ENCODE data around the gene SHC3.

DNA sequence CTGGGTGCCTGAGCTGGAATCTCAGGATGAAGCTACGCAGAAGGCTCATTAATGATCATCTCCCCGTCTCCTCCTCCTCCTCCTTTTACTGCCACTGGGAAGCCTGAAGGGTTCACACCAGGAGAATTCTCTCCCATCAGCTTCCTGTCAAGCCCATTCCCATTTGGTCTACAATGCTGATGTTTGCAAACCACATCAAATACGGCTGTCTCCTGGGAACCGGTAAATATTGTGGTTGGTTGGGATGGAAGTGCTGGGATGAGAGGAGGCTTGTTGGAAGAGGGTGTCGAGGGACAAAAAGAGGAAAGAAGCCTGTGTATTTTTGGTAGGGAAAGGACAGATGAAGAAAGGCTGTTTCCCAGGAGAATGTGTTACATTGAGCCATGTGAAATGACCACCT lies 200.6 kb downstream of the SHC3 start:
- TF ChIP-seq, protein P1, sequence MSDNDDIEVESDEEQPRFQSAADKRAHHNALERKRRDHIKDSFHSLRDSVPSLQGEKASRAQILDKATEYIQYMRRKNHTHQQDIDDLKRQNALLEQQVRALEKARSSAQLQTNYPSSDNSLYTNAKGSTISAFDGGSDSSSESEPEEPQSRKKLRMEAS (IDR thresholded peaks at IDR 0.05): no peak
- TF ChIP-seq RAD21 (IDR thresholded peaks at IDR 0.05; ENCODE audit: low read depth) (no peak), ZBTB7A (IDR thresholded peaks at IDR 0.05; ENCODE audit: low read depth) (no peak)

All from Ishikawa (cell line).